Astrocyte of the cerebellum (primary cell): ENCODE results near the gene ITGA4.

Experiments used
- DNase-seq: peaks from one replicate; pipeline ENCODE4 v3.0.0-alpha.2; 2011; ENCODE audit warnings: low read depth
- H3K4me3 ChIP-seq: 2 replicates; pipeline ENCODE4 v1.5.1; 2011; ENCODE audit warnings: mild to moderate bottlenecking, low read depth, low read length, moderate library complexity
- CTCF ChIP-seq: IDR thresholded peaks from 2 replicates; pipeline ENCODE4 v1.5.1; 2012; ENCODE audit warnings: low read length, low read depth, moderate library complexity, mild to moderate bottlenecking; ENCODE audit errors: missing control alignments
- in situ Hi-C: cut with HindIII; loops from 2 replicates; pipeline ENCODE4 v1.10.0; 2017; ENCODE audit warnings: low sequenced_read_pairs

Gene ITGA4

GRCh38 chr2:181465676-181466375 is 8.6 kb downstream of the ITGA4 start:
- no peak for TF ChIP-seq CTCF
- H3K4me3 ChIP-seq: no peak overlapping the region
- in situ Hi-C loops: loop anchor here (25.0 kb wide), 1 partner anchor 354 kb away; no protein-coding TSS in a partner anchor
- peak; percentile 47 for DNase-seq

- H3K4me3 ChIP-seq: no peak overlapping the region
- peak; percentile 39 for DNase-seq
- TF ChIP-seq CTCF: peak; percentile 87
- in situ Hi-C loops: loop anchor here (25.0 kb wide), 1 partner anchor 355 kb away; no protein-coding TSS in a partner anchor
Measured at GRCh38 chr2:181466661-181467576, 9.7 kb downstream of the ITGA4 start.

GRCh38 chr2:181467966-181468707 is 11.0 kb downstream of the ITGA4 start:
- DNase-seq: no peak
- in situ Hi-C loops: loop anchor here (25.0 kb wide), 1 partner anchor 356 kb away; no protein-coding TSS in a partner anchor
- H3K4me3 ChIP-seq: no peak overlapping the region
- TF ChIP-seq CTCF: no peak

- DNase-seq: no peak
- no peak overlapping the region for H3K4me3 ChIP-seq
- TF ChIP-seq CTCF: no peak
- in situ Hi-C loops: loop anchor here (25.0 kb wide), 1 partner anchor 357 kb away; no protein-coding TSS in a partner anchor
Measured at GRCh38 chr2:181468811-181469210, 11.6 kb downstream of the ITGA4 start.

- H3K4me3 ChIP-seq: no peak overlapping the region
- in situ Hi-C loops: loop anchor here (25.0 kb wide), 1 partner anchor 359 kb away; no protein-coding TSS in a partner anchor
- DNase-seq: no peak
- no peak for TF ChIP-seq CTCF
Measured at GRCh38 chr2:181471226-181471625, 14.0 kb downstream of the ITGA4 start.

GRCh38 chr2:181471783-181472182 is 14.6 kb downstream of the ITGA4 start:
- in situ Hi-C loops: loop anchor here (25.0 kb wide), 1 partner anchor 359 kb away; no protein-coding TSS in a partner anchor
- no peak for DNase-seq
- no peak overlapping the region for H3K4me3 ChIP-seq
- TF ChIP-seq CTCF: no peak
